Measurements from ENCODE around the gene TMEM150B.
A peak's percentile ranks its signal among the peaks of the same experiment; 100 is the strongest.

The TMEM150B gene

GRCh38 chr19:55276720-55277430 is 48.3 kb downstream of the TMEM150B start:
- peak in 1 of 5 experiments; percentile 44 for DNase-seq

- peak in 1 of 5 experiments; percentile 80 for DNase-seq
Observed at GRCh38 chr19:55275851-55276719, 49.1 kb downstream of the TMEM150B start.

GRCh38 chr19:55273978-55274707 is 51.0 kb downstream of the TMEM150B start:
- no peak for DNase-seq

- DNase-seq, result no peak
Observed at GRCh38 chr19:55272142-55272541, 53.0 kb downstream of the TMEM150B start.

GRCh38 chr19:55270172-55270942 is 54.8 kb downstream of the TMEM150B start:
- no peak for DNase-seq

- DNase-seq, result no peak
Observed at GRCh38 chr19:55269299-55269698, 55.8 kb downstream of the TMEM150B start.

GRCh38 chr19:55266840-55267239 is 58.3 kb downstream of the TMEM150B start:
- DNase-seq, result no peak

GRCh38 chr19:55266404-55266803 is 58.7 kb downstream of the TMEM150B start:
- no peak for DNase-seq

- DNase-seq, result no peak
Observed at GRCh38 chr19:55265723-55266386, 59.3 kb downstream of the TMEM150B start.

GRCh38 chr19:55265173-55265572 is 60.0 kb downstream of the TMEM150B start:
- DNase-seq, result no peak

- DNase-seq, result no peak
Observed at GRCh38 chr19:55264531-55264930, 60.6 kb downstream of the TMEM150B start.
